ENCODE data around the gene EPS8L3. TPM values are rescaled to one million over a fixed set of nuclear protein-coding genes. Genes with fewer than 3 reads are reported as not detected.

Gene EPS8L3
- total and polyA plus RNA-seq, 2 donors (not counting 3 experiments of a cell fraction or from before 2014, with no cell fraction given), result not detected

- CTCF ChIA-PET, result interaction anchor here (0.8 to 1.9 kb wide), 10 partner anchors 9 to 179 kb away, joined by 3 to 13 read pairs (median 4); partner anchors contain the start of gene AHCYL1
- BruUV-seq (replicated peaks), result no TSS peak
These were observed 41.9 kb upstream of the EPS8L3 start for GRCh38 chr1:109805486-109806165.

More at GRCh38 chr1:109805486-109806165, 41.9 kb upstream of the EPS8L3 start:
- no peak overlapping the region for H3K4me2 ChIP-seq (ENCODE audit: insufficient read depth, low read length)
- no peaks in the 10 kb centered on the region for H3K9me3 ChIP-seq (replicated peaks; ENCODE audit: control insufficient read depth, insufficient read depth, low read length)
- dilution Hi-C loops (cut with MboI; ENCODE audit: extremely low pct_ligation_motif_present, low sequenced_read_pairs) (no loop called here), intact Hi-C loops (cut with micrococcal nuclease) (no loop called here)
- H3K79me2 ChIP-seq (ENCODE audit: control insufficient read depth, insufficient read depth, low read length), result no peaks in the 10 kb centered on the region
- peaks cover 0 to 2% of the 10 kb centered on the region in 2 experiments for H3K27me3 ChIP-seq (ENCODE audit: control insufficient read depth in 2 of 2, insufficient read depth in 2 of 2, low read length in 2 of 2)
- H3K9me1 ChIP-seq (replicated peaks; ENCODE audit: control insufficient read depth, extremely low read depth, insufficient read depth, low read length), result no peaks in the 10 kb centered on the region
- POLR2A ChIA-PET, result no interaction called here
- H4K20me1 ChIP-seq (replicated peaks; ENCODE audit: control insufficient read depth, extremely low read depth, insufficient read depth, low read length), result no peaks in the 10 kb centered on the region
- H2AFZ ChIP-seq (ENCODE audit: low read depth, low read length), result no peak overlapping the region
- no peak for TF ChIP-seq POLR2AphosphoS5 (IDR thresholded peaks at IDR 0.05; ENCODE audit: insufficient read depth, low read depth, low read length)
- no peak for TF ChIP-seq MAX (IDR thresholded peaks at IDR 0.05; ENCODE audit: insufficient read depth, insufficient read length)
- TF ChIP-seq JUN (IDR thresholded peaks at IDR 0.05; ENCODE audit: borderline replicate concordance, insufficient read depth, insufficient read length, low read depth), result no peak
- TF ChIP-seq GATA2 (IDR thresholded peaks at IDR 0.05; ENCODE audit: insufficient read depth, insufficient read length, low read depth, low read length), result no peak
- no peak for TF ChIP-seq POLR2A (IDR thresholded peaks at IDR 0.05; ENCODE audit: low read depth, low read length)
- TF ChIP-seq MYC (IDR thresholded peaks at IDR 0.05; ENCODE audit: low read depth, low read length), result no peak
- no peak for TF ChIP-seq CTCF (IDR thresholded peaks at IDR 0.05; ENCODE audit: extremely low read depth in 1 of 2, insufficient read depth in 1 of 2, low read depth in 1 of 2, low read length in 2 of 2)
- TF ChIP-seq EZH2 (IDR thresholded peaks at IDR 0.05; ENCODE audit: borderline replicate concordance, low read depth, low read length, severe bottlenecking), result no peak
- TF ChIP-seq FOS (IDR thresholded peaks at IDR 0.05; ENCODE audit: borderline replicate concordance, insufficient read depth, low read length), result no peak
- H3K4me1 ChIP-seq (ENCODE audit: control insufficient read depth, extremely low read depth, insufficient read depth, low read length), result no peaks in the 10 kb centered on the region
- FAIRE-seq (peak; percentile 68), DNase-seq (ENCODE audit: low read depth, low spot score) (peak; percentile 78)
- H3K9ac ChIP-seq (replicated peaks; ENCODE audit: extremely low read depth, insufficient read depth, low read length), result no peak overlapping the region
- H3K27ac ChIP-seq (ENCODE audit: insufficient read depth, low read depth, low read length), result no peak overlapping the region
- no peaks in the 10 kb centered on the region for H3K36me3 ChIP-seq (ENCODE audit: control insufficient read depth in 2 of 2, extremely low read depth in 1 of 2, insufficient read depth in 2 of 2, low read length in 2 of 2)
- no peak overlapping the region for H3K4me3 ChIP-seq (replicated peaks in 1 of 3; ENCODE audit: insufficient read depth in 1 of 3, low read depth in 1 of 3, low read length in 3 of 3)

Data from endothelial cell of umbilical vein (primary cell).